CD4-positive, alpha-beta T cell treated with Interferon gamma for 1 hour (primary cell): ENCODE data around the gene MYO3A.

ENCODE experiments used
- DNase-seq: peaks from one replicate; pipeline ENCODE4 v3.0.0-alpha.2; 2020

Gene MYO3A

GRCh38 chr10:26216585-26217395 is 282.8 kb downstream of the MYO3A start, which contains the start of gene GAD2:
Gene GAD2, plus strand, starts transcription at chr10:26216774. Its CDS starts 36 bp downstream, at chr10:26216810.
- DNase-seq: no peak

GRCh38 chr10:26217396-26218086 is 283.5 kb downstream of the MYO3A start:
- DNase-seq: no peak

- no peak for DNase-seq
Measured at GRCh38 chr10:26219676-26220075, 285.6 kb downstream of the MYO3A start.

- no peak for DNase-seq
Measured at GRCh38 chr10:26220901-26221300, 286.9 kb downstream of the MYO3A start.

- no peak for DNase-seq
Measured at GRCh38 chr10:26221541-26221940, 287.5 kb downstream of the MYO3A start.

GRCh38 chr10:26222563-26222962 is 288.5 kb downstream of the MYO3A start:
- no peak for DNase-seq

- no peak for DNase-seq
Measured at GRCh38 chr10:26225322-26225721, 291.3 kb downstream of the MYO3A start.

GRCh38 chr10:26227786-26228185 is 293.8 kb downstream of the MYO3A start:
- no peak for DNase-seq

GRCh38 chr10:26232174-26232573 is 298.1 kb downstream of the MYO3A start:
- DNase-seq: no peak

- no peak for DNase-seq
Measured at GRCh38 chr10:26235761-26236160, 301.7 kb downstream of the MYO3A start.

GRCh38 chr10:26238378-26238777 is 304.3 kb downstream of the MYO3A start:
- no peak for DNase-seq

GRCh38 chr10:26242706-26243350 is 308.8 kb downstream of the MYO3A start:
- DNase-seq: no peak

- no peak for DNase-seq
Measured at GRCh38 chr10:26243351-26243720, 309.3 kb downstream of the MYO3A start.

- DNase-seq: no peak
Measured at GRCh38 chr10:26249681-26250080, 315.7 kb downstream of the MYO3A start.

- DNase-seq: no peak
Measured at GRCh38 chr10:26251925-26252324, 317.9 kb downstream of the MYO3A start.

GRCh38 chr10:26254616-26255015 is 320.6 kb downstream of the MYO3A start:
- DNase-seq: no peak

- DNase-seq: no peak
Measured at GRCh38 chr10:26259341-26259740, 325.3 kb downstream of the MYO3A start.
